HG03571 (cell line): ENCODE data around the gene GSN.
A peak's percentile ranks its signal among the peaks of the same experiment; 100 is the strongest.

Experiments
- ATAC-seq: cut with Tn5 transposase; IDR thresholded peaks from one replicate; pipeline ENCODE4 v1.9.1; 2021; ENCODE audit not compliant: unreplicated experiment

GSN gene

GRCh38 chr9:121369595-121370265 lies 101.8 kb downstream of the GSN start, which contains the start of gene STOM:
Gene STOM (minus strand): TSS chr9:121370250. CDS start chr9:121370187, 63 bp downstream.
- peak; percentile 58 for ATAC-seq

DNA sequence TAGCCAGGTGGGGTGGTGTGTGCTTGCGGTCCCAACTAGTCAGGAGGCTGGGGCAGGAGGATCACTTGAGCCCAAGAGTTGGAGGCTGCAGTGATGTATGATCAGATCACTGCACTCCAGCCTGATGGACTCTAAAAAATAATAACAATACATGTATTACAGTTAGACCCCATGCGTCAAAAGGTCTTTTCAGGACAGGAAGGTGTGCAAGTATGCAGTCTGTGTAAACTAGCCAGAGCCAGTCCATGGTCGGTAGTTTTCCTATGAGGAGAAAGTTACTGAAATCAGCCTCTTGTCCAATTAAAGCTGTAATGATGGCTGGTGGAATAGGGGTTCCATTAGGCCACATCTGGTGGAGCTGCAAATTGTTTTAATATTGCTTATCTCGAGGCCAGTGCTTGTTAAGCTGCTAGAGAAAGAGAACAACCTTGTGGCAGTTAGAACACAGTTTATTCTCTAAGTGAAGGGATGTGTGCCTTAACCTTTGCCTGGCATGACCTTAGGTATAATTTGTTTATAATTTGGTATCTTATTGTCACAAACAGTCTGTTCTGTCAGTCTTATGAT lies 103.6 kb downstream of the GSN start:
- no peak for ATAC-seq

GRCh38 chr9:121372239-121373010 lies 104.5 kb downstream of the GSN start:
- no peak for ATAC-seq

DNA sequence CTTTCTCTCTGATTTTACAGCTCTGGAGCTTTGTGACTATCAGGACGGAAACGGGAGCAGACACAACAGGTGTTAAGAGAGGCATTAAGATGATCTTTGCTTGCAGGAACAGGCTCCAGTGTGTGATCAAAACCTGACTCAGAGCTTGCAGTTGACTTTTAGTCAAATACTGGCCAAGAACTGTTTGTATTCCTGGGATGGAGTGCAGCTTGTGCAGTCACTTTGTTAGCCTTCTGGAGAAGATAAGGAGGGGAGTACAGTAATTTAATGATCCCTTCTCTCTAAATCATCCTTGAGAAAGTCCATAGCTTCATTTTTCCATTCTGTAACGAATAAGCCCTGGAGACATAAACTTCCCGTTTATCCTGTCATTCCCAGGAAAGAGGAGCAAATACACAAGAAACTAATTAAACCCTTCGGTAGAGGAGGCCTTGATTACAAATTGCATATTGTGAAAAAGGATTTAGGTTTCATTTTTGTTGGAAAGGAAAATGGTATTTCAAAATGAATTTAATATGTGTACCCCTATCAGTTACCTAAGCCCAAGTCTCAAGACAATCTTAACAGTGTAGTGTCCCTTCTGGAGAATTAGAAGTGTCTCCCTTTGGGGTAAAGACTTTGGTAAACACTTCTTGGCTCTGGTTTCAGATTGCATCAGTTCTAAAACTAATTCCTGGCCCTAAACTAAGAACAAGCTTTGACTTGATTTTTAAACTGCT lies 105.2 kb downstream of the GSN start:
- ATAC-seq: no peak

DNA sequence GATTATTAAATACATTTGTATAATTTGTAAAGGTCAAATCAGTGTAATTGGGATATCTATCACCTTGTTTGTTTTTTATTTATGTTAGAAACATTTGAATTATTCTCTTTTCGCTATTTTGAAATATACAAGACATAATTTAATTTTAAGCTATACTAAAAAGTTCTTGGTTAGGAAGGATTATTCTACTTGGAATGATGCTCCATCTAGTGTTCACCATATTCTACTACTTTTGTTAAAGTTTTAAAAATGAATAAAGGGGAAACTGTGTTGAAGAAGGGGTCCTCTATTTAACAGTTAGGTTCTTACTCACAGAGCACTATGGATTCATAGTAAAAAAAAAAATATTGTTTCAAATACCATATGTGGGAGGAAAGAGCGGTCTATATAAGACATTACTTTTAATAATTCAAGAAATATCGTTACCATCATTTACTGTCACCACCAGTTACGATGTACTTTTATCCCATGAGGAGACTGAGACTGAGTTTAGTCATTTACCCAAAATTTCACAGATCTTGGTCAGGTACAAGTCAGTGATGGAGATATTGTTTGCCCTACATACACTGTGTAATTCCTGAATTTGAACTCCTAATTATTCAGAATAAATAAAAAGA lies 108.4 kb downstream of the GSN start:
- no peak for ATAC-seq

GRCh38 chr9:121380846-121381245 lies 112.9 kb downstream of the GSN start:
- ATAC-seq: no peak
